VCaP (cell line): ENCODE data around the gene SND1.
A peak's percentile ranks its signal among the peaks of the same experiment; 100 is the strongest.

Source experiments
- H3K27ac ChIP-seq: fragments of 450-650 bp; 2 replicates; pipeline ENCODE4 v1.5.1; 2017
- CTCF ChIP-seq: fragments of 450-650 bp; conservative IDR thresholded peaks from 2 replicates; pipeline ENCODE4 v1.5.1; 2017; ENCODE audit warnings: mild to moderate bottlenecking, moderate library complexity

Gene SND1

GRCh38 chr7:128135159-128135514 lies 483.1 kb downstream of the SND1 start:
- TF ChIP-seq CTCF = no peak
- peak overlapping the region; percentile 71; the same call in 1 of the 2 replicates for H3K27ac ChIP-seq

GRCh38 chr7:128135515-128136214 lies 483.7 kb downstream of the SND1 start:
- peak; percentile 99 for TF ChIP-seq CTCF

GRCh38 chr7:128136215-128136597 lies 484.2 kb downstream of the SND1 start:
- no peak for TF ChIP-seq CTCF
- H3K27ac ChIP-seq = peak overlapping the region; percentile 71

More at GRCh38 chr7:128135515-128136214, 483.7 kb downstream of the SND1 start:
- peak overlapping the region; percentile 71 for H3K27ac ChIP-seq

GRCh38 chr7:128137181-128137580 lies 485.2 kb downstream of the SND1 start:
- no peak for TF ChIP-seq CTCF
- H3K27ac ChIP-seq = no peak overlapping the region

- TF ChIP-seq CTCF = no peak
- no peak overlapping the region for H3K27ac ChIP-seq
These were observed 487.4 kb downstream of the SND1 start for GRCh38 chr7:128139406-128139805.

GRCh38 chr7:128141683-128142195 lies 489.7 kb downstream of the SND1 start:
- H3K27ac ChIP-seq = no peak overlapping the region
- no peak for TF ChIP-seq CTCF
